Occipital lobe (tissue), 2 donors: ENCODE measurements around the gene ALDOC. TPM values are rescaled to one million over a fixed set of nuclear protein-coding genes. Genes with fewer than 3 reads are reported as not detected.
"Not testable (repeated sequence)": the region's sequence is repeated elsewhere in the genome, so short reads cannot be mapped to it uniquely, and the experiment has no call there.

ENCODE experiments used
- DNase-seq: peaks from one replicate; lab custom pipeline; 2025; lab: John Stamatoyannopoulos, UW
- total RNA-seq: library from RNA; depleted of rRNA; stranded (reverse); fragments of >200 nt; gene quantifications from one replicate; pipeline ENCODE4 v1.2.3, GENCODE V29; 2014

Gene ALDOC
- total RNA-seq, 1 donor from 2014 or later, result 78.1 TPM

DNA sequence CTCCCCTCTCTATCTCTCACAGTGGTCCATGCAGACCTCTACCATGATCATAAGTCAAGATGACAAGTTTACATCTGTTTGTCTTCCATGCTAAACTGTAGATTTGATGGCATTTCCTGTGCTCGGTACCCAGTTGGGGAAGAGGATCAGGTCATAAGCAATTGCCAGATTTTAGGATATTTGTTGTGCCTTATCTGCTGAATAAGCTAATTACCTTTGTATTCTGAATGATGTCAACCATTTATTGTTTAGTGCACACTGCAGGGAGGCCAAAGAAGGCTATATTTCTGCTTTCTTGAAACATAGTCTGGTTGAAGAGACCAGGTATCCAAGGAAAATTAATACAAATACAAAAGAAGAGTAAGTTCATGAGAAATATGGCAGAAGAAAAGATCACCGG, 5.8 kb upstream of the ALDOC start:
- DNase-seq, result no peak

DNA sequence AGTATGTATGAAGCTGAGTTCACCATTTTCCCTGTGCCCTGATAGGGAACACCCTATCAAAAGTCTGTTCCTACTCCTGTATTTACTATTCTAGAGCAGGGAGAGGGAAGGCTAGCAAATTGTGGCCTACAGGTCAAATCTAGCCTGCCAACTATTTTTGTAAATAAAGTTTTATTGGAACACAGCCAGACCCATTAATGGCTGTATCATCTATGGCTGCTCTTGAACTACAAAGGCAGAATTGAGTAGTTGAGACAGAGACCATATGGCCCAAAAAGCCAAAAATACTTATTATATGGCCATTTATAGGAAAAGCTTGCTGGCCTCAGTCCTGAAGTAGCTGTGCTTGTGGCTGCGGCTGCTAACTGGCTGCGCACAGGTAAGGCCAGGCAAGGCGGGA, 4.3 kb upstream of the ALDOC start:
- no peak for DNase-seq

DNA sequence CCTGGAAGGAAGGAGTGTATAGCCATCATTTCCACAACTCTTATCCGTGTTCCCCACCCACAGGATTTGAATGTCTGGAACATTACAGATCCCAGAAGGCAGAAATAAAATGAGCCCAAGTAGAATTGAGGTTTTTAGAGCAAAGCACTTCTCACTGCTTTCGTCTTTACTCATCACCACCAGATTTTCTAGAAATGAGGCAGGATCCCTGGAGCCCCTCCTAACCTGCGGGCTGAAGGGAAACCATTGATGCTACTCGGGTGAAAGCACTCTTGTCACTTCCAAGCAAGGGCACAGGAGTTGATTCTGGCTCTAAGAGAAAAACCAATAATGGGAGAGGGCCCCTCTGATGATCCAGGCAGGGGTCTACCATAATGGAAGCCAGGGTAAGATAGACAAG, 2.8 kb upstream of the ALDOC start:
- DNase-seq, result no peak

DNA sequence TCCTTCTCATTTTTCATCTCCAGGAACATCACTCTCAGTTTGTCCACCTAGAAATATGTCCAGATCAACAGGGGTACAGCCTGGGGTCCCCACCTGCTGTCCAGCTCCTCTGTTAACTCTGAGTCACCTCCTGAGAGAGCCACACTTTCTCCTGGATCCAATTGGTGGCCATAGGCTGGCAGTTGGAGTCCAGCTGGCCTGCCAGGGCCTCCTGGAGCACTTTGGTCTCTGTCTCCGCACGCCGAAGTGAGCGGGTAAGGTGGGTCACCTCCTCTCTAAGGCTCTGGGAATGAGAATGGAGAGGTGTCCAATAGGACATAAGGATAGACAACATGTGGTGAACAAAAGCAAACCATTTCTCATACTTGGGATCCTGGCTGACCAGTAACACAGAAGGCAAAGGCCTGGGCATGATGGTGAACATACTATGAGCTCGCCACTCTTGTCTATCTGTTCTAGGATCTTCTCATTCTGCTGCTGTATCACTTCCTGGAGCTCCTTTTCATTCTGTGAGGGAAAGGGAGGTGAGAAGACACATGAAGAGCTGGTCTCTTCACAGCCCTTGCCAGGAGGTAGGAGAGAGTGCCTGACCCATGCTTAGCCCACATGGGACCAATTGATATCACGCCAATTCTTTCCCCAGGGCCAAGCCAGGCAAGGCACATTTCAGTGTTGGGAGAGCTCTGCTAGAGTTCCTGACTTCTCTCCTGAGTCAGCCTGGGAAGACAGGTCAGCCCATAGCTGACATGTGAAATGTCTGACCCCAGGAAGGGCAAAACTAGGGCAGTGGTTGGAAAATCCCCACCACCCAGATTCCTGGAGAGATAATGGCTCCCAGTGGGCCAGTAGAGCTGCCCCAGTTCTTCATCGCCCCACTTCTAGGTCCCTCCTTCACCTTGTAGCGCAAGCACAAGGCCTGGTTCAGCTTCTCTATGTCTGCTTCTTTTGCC, 1.8 kb upstream of the ALDOC start:
- DNase-seq, result no peak

DNA sequence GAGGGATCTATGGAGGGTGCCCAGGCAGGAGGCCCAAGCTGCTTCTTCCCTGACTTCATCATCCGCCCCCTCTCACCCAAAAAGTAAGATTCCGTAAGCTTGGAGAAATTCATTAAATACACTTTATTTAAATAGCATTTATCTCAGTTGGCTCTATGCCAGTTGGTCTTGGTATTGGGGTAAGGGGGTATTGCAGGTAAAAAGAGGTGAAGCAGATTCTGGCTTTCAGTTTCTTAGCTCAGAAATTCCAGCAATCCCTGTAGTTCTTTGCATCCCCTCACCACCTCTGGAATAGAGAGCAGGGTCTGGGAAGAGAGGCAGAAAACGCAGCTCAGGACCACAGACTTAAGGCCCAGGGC, 750 bp upstream of the ALDOC start:
- no peak for DNase-seq

DNA sequence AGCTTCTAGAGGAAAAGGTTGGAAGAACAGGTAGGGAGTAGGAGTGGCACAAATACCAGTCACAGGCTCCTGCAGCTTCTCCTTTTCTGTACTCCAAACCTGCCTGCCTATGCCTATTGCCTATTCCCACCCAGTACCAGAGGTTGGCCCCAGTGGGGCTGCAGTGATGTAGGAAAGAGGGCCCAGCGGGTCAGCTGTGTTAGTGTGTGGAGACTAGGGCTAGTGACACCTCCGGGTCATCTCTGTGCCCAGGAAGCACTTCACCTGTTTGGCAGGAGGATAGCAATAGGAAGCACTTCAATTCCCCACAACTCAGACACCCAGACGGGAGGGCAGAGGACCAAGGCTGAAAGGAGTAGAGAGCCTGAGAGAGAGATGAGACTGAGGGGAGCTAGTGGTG, 679 bp downstream of the ALDOC start:
- DNase-seq, result not testable (repeated sequence)

DNA sequence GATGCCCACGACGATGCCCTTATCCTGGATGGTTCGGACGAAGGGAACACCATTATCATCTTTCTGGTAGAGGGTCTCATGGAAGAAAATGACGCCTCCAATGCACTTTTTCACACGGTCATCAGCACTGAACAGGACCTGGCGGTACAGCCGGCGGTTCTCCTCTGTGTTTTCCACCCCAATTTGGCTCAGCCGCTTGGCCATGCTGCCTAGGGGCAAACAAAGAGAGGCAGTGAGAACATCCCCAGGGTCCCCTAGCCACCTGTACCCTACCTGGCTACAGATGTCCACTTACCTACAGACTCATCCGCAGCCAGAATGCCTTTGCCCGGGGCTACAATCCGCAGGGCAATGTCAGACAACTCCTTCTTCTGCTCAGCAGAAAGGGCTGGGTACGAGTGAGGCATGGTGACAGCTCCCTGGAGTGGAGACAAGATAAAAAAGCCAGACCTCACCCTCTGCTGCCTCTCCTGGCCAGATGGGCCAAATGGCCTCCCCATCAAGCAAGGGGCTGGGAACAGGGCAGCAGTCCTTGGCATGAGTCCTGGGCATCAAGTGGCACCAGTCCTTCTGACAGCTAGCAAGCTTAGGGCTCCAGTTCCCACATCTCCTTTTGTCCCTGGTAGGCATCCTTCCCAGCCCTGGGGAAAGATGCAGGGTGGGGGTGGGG, 1.4 kb downstream of the ALDOC start:
- peak; percentile 16 for DNase-seq

DNA sequence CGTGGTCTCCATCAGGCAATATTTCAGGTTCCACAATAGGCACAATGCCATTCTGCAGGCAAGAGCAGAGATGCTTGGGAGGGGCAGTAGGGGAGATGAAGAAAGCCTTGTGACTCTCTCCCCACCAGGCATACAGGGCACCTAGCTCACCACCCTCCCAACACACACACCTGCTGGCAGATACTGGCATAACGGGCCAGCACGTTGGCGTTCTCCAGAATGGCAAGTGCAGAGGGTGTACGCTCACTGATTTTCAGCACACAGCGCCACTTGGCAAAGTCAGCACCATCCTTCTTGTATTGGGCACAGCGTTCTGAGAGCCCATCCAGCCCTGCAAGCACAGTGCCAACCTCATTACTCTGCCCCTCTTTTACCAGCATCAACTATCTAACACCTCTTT, 2.2 kb downstream of the ALDOC start:
- DNase-seq, result no peak

DNA sequence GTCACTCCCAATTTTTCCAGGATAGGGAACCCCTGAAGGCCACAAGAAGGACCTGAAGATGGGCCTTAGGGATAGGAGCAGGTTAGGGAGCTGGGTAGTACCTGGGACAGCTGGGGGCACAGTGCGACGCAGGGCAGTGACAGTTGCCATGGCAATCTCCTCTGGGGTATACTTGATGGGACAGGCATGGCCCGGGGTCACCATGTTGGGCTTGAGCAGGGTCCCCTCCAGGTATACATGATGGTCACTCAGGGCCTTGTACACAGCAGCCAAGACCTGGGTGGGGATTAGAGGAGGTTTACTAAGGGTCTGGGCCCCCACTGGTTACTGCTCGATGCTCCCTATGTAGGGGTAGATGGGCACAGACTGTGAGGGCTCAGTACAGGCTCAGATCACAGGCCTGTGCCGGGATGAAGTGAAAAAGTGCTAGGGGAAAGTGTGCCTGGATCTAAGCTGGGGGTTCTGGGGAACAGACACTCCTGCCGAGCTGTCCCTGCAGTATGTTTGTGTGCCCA, 2.7 kb downstream of the ALDOC start:
- DNase-seq, result no peak

DNA sequence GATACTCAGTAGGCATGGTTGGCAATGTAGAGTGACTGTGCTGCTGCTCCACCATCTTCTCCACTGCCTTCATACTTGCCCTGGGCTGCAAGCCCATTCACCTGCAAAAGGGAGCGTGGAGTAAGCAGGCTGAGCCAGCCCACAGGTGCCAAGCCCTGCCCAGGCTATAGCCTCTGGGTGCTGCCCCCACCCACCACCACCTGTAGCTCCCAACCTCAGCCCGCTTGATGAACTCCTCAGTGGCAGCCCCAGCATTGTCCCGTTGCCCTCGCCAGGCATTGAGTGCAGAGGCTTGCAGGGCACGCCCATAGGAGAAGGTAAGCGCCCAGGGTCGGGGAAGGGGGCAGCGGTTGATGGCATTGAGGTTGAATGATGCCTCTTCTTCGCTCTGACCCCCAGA, 3.2 kb downstream of the ALDOC start:
- no peak for DNase-seq

DNA sequence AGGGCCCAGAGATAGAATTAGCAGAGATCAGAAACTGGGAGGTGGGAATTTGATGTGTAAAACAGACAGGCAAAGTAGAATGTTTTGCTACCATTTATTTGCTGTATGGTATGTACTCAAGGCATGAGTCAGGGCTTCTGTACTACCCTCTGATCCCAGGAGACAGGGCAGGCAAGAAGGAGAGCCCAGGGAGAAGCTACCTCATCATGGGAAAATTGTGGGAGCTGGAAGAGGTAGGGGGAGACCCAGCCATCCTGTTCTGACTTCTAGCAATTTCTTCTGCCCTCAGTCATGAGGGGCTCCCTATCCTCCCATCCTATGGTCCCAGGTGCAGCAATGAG, 3.7 kb downstream of the ALDOC start:
- DNase-seq, result no peak

DNA sequence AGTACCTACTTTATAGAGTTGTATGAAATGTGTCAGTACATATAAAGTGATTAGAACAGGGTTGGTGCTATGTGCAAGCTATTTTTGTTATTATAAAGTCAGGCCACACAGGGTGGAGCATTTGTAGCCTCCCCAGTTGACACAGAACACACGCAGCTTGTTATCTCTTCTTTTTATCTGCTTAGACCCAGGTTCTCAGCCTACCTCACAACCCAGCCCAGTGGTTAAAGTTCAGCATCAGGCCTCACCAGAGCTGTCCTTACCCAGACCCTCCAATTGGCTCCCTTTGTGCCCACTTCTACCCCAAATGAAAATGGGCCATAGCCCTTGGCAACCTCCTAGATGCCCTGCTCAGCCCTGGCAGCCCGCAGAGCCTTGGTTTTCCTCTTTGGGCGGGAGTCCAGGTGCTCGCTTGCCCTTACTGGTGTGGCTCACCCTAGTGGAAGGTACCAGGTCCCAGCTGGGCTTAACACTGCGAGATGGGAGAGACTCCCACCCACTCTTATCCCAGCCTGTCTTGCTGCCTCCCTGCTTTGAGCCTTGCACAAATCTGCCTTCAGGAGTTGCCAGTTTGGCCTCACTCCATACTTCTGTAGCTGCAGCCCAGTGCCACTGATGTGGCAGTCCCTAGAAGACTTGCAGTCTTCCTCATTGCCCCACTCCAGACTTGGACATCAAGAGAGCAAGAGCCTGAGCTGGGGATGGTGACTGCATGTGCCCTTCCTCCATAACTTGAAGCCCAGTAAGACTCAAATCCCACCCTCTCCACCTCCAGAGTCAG, 4.2 kb downstream of the ALDOC start:
- DNase-seq, result no peak

DNA sequence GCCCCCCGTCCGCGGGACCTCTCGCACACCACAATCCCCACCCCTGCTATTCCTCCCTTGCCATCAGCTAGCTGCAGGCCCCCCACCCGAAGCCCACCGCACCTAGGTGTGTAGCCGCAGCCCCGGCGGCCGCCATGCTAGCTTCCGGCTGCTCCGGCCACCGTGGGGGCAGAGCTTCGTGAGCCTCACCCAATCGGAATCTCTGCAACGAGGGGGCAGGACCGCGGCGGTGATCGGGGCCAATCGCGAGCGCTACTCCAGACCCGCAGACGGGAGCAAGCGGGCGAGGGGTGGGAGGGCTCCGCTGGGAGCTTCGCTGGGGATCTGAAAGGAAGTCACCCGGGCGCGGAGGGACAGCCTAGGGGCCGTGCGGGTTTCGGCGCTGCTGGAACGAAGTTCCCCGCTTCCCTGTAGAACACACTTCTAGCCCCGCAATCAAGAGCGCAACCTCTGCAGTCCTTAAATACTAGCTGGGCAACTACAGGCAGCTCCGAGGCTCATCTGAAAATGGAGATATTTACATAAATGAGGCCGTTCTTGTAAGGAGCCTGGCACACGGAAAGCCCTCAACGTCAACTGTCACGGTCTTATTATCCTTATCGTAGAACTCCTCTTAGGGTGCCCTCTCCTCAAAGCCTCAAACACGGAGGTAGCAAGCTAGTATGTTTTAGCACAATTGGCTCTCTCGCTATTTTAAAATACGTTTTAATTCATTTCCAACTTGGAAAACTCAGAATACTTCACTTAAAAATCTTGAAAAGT, 5.2 kb downstream of the ALDOC start, which contains the start of gene PIGS:
Gene PIGS (minus strand): TSS at position 164 of the 762 bp plus-strand sequence. CDS start 28 bp downstream, at position 136.
- peak; percentile 94 for DNase-seq

DNA sequence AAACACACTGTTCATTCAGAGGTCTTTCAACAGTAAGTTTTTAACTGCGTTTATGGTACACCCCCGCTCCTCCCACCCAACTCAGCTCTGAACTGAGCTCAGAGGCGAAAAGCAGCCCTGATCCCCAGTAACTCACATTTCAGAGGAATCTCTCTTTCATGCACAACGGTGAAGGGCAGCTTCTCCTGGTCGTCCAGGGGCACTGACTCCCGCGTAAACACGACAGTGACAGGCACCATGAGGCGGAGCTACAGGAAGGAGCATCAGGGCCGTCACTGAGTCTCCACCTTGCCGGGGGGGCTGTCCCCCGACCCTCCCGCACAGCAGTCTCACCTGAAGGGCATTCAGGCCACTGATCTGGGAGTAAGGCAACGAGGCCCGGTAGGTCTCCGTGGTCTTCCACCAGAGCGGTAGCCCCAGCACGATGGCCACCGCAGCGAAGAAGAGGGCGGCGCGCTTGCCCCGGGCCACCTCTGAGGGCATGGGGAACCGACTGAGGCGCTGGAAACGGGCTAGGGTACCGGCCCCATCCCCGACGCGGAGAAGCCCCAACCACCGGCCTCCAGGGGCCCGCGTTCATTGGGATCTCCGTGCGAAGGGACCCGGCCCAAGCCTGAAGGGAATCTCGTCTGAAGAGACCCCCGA, 5.9 kb downstream of the ALDOC start:
- DNase-seq, result peak; percentile 11

DNA sequence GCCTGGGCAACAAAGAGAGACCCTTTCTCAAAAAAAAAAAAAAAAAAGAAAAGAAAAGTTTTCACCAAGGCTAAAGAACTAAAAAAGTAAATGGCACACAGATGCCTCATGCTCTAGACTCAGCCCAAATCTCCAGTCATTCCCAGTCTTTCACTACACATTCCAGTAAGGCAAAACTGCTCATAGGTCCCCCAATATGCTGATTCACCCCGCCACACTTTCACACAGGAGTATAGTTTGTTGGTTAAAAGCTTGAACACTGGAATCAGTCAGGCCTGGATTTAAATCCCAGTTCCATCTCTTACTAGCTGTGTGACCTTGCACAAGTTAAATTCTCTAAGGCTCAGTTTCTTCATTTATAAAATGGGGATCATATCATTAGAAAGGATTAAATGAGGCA, 7.2 kb downstream of the ALDOC start:
- no peak for DNase-seq

DNA sequence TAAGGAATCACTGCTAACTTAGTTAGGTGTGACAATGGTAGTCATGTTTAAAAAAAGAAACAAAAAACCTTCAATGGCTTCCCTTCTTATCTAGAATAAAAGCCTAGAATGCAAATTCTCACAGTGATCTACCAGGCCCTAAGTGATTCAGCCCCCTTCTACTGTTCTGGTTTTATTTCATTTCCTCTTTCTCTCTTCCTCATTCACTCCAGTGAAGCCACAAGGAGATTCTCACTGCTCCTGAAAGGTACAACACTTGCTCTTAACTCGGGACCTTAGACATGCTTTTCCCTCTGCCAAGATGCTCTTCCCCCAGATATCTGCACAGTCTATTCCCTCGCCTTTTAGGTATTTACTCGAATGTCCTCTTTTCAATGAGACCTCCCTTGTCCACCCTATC, 9.1 kb downstream of the ALDOC start:
- no peak for DNase-seq

DNA sequence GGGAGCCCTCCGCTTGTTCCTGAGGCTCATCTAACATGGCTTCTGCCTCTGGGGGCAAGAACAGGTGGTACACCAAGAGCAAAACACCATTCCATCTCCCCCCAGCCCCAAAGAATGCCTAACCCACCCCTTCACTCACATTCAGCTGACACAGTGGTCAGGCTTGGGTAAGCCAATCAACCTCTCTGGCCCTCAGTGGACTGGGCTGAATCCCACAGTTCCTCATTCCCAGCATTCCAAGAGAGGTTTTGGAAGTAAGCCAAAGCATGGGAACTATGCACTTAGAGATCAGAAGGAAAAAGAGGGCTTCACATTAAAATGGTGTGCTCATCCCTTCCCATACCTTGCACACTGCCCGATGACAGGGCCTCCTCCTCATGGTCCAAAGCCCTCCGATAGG, 13.2 kb downstream of the ALDOC start:
- no peak for DNase-seq

DNA sequence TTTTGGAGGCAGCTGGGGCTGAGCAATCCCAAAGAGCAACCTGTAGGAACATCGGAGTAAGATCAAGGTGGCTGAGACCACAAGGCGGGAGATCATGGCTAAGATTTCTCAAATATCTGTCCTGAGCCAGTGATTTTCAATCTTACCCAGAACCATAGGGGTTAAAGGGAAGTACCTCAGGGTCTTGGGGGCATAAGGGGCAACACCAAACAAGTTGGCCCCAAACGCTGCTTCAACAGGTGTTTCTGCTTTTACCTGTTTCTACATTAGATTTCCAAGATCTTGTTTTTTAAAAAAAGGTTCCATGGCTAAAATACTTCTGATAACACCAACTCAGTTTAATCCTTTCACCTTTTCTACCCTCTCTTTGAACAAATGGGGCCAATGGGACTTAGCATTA, 21.7 kb downstream of the ALDOC start:
- no peak for DNase-seq

DNA sequence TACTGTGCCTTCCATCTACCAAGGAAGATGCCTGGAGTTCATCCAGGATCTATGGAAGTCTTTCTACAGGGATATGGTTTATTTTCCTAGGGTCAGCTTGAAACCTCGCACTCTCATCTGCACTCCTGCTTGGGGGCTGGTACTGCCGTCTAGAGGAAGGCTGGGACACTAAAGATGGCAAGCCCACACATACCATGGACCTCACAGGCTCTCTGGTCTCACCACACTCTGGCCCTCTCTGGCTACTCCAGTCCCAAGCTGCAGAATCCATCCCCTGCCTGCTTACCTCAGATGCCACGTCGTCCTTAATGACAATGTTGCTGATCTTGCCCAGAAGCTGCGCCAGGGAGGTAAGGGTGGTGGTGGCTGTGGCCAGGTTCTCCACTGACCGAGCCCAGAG, 22.1 kb downstream of the ALDOC start:
- DNase-seq, result no peak

DNA sequence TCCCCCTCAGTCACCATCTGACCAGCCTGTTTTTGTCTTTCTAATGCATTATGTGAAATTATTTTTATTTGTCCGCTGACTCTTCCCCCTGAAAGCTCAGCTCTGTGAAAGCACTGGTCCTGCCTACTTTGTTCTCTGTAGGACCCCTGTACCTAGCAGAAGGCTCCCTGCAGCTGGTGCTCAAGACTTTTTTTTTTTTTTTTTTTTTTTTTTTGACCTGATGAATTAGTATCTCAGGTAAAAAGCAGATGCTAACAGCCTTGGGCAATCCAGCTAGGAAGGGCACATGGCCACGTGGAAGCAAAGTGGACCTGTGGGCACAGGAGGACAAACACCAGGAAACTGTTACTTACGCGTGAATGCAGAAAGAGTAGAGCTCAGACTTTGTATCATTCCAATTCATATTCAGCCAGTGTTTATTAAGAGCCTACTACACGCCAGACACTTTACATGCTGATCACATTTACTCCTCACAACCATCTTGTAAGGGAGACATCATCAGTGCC, 23.6 kb downstream of the ALDOC start:
- no peak for DNase-seq
